Epithelial cell of esophagus (primary cell): ENCODE results near the gene C10orf95.

Source experiments
- DNase-seq: peaks from one replicate; pipeline ENCODE4 v3.0.0; 2010; ENCODE audit warnings: low read depth
- H3K4me3 ChIP-seq: 2 replicates; pipeline ENCODE4 v1.5.1; 2011; ENCODE audit warnings: mild to moderate bottlenecking, low read length, control low read depth
- CTCF ChIP-seq: IDR thresholded peaks from 2 replicates; pipeline ENCODE4 v1.5.1; 2011; ENCODE audit warnings: low read depth, mild to moderate bottlenecking, low read length, control low read depth, inconsistent platforms; ENCODE audit not compliant: insufficient read depth; ENCODE audit errors: missing control alignments

The C10orf95 gene

GRCh38 chr10:102409604-102410428 lies 41.5 kb downstream of the C10orf95 start:
- H3K4me3 ChIP-seq, result peak overlapping the region; percentile 14
- DNase-seq, result no peak
- no peak for TF ChIP-seq CTCF

DNA sequence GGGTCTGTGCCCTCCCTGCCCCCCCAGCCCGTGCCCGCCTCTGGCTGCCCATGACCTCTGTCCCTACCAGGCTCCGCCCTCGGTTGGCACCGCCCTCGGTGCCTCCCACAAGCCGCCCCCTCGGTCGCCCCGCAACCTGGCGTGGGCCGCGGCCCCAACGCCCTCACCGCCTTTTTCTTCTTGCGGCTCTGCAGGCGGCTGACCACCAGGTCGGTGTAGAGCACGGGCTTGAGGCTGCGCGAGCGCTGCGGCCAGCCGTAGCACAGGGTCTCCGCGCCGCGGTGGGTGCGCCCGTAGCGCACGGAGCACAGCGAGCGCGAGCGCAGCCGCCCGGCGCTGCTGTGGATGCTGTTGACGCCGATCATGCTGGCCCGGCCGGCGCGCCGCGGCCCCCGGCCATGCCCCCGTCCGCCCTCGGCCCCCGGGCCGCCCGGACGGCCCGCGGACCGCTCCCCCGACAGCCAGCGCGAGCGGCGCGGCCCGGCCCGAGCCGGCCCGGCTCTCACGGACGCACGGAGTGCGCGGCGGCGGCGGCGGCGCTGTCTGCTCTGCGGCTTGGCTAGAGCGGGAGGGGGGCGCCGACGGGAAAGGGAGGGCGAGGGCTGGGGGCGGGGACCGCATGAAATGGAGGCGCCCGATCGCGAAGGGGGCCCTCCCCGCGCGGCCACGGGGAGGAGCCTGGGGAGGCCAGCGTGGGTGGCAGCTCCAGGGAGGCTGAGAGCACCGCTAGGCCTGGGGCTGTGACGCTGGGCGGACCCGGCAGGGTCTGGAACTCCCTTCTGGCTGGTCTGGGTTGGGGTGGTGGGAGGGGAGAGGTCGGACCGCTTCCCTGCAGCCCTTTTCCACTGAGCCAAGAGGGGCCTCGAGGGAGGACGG lies 42.4 kb downstream of the C10orf95 start:
- no peak for TF ChIP-seq CTCF
- no peak for DNase-seq
- H3K4me3 ChIP-seq, result peak overlapping the region; percentile 14

GRCh38 chr10:102408131-102408727 lies 43.1 kb downstream of the C10orf95 start:
- H3K4me3 ChIP-seq, result no peak overlapping the region
- DNase-seq, result no peak
- TF ChIP-seq CTCF, result no peak

DNA sequence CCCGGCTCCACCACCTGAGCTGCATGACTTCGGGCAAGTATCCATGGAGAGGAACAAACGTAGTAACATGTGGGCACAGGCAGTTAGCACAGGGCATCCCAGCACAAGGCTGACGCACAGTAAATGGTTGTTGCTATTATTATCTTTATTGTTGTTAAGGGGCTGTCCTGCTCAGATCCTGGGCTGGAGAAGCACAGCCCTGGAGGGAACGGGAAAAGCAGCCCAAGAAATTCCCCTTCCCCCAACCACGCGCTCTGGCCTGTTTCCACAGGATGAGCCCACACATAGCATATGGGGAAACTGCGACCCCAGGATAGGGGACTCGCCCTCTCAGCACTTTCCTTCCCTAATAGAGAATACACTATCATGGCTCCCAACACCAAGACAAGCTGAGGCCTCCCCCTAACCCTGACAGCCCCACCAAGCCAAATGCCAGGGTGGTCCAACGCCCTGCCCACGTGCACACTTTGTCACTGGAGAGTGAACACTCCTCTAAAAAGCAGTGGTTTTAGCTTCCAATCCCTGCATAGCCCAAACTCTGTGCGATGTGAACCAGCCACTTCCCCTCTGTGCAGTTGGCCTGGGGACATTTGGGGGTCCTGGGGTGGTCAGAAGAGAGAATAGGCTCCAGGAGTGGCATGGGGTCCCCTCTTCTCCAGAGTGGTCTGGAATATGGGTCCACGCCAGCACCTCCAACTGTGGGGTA lies 43.8 kb downstream of the C10orf95 start:
- TF ChIP-seq CTCF, result no peak
- H3K4me3 ChIP-seq, result no peak overlapping the region
- DNase-seq, result no peak

DNA sequence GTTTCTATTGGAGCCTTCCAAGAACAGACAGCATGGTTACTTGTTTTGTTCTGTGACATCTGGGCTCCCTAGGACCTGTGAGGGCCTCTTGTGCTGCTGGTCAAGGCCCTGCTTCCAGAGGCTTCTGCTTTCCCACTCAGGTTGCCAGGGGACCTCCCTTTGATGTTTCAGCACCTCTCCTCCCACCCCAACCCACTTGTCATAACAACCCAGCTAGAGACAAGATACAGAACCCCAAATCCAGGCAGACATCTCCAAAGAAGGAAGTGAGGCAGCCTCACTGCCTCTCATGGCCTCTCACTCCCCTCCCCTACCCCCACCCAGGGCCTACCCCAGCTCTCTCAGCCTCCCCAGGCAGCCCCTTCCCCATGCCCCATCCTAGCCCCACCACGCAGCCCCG lies 44.5 kb downstream of the C10orf95 start:
- TF ChIP-seq CTCF, result no peak
- DNase-seq, result no peak
- H3K4me3 ChIP-seq, result no peak overlapping the region

DNA sequence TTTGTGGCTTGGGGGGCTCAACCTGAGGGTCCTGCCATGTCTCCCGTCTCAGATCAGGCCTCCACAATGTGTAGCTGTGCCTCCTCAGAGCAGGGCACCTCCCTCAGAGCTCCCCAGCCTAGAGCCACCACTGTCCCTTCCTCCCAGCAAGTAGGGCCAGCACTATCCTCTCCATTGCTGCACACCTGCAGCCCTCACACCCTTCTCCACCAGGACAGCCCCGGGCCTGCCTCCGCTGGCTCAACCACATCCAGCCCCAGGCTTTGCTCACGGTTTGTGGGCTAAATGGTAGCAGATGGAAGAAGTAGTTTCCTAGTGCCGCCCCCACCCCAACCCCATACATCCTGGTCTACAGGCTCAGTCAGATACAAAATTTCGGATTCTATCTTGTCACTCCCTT lies 45.7 kb downstream of the C10orf95 start:
- no peak for DNase-seq

More for the DNA sequence above, 45.7 kb downstream of the C10orf95 start:
- no peak for TF ChIP-seq CTCF
- H3K4me3 ChIP-seq, result no peak overlapping the region
